ENCODE results near the gene MON1A.

MON1A gene

GRCh38 chr3:49942651-49943050, 13.0 kb upstream of the MON1A start:
- no peak overlapping the region for H2BK12ac ChIP-seq (ENCODE audit: low read length)

GRCh38 chr3:49940667-49941249, 11.1 kb upstream of the MON1A start:
- no CpG with 5 or more reads among the region's 23 CpGs for WGBS (ENCODE audit: extremely low coverage, insufficient coverage, insufficient read length)
- peak overlapping the region; percentile 73 for H3K14ac ChIP-seq (ENCODE audit: low read length)
- peak overlapping the region; percentile 65 for H3K4me2 ChIP-seq (ENCODE audit: low read length)
- no peak overlapping the region for H2BK12ac ChIP-seq (ENCODE audit: low read length)
- peaks cover 0 to 5% of the 10 kb centered on the region in 2 experiments for H3K4me1 ChIP-seq (ENCODE audit: control insufficient read depth in 1 of 2, insufficient read depth in 2 of 2, low read length in 2 of 2)
- H2AK5ac ChIP-seq (ENCODE audit: low read length) = no peak overlapping the region
- H3K36me3 ChIP-seq (ENCODE audit: control insufficient read depth in 1 of 2, insufficient read depth in 2 of 2, low read length in 2 of 2) = peaks cover 0 to under 1% of the 10 kb centered on the region in 2 experiments
- H2BK5ac ChIP-seq (ENCODE audit: low read depth, low read length, poor library complexity) = peak overlapping the region; percentile 20
- peak overlapping the region; percentile 89 for H4K8ac ChIP-seq (ENCODE audit: low read depth, low read length)
- H2BK120ac ChIP-seq (ENCODE audit: insufficient read depth, low read length, poor library complexity) = peak overlapping the region; percentile 40
- H3K18ac ChIP-seq (ENCODE audit: low read length) = peak overlapping the region; percentile 49
- H3K4me3 ChIP-seq (ENCODE audit: low read depth, low read length) = peak overlapping the region; percentile 88
- peak overlapping the region; percentile 95 for H3K4ac ChIP-seq (ENCODE audit: low read depth, low read length)
- H3K23ac ChIP-seq (ENCODE audit: low read length) = no peak overlapping the region
- peak overlapping the region; percentile 28 for H4K91ac ChIP-seq (ENCODE audit: low read depth, low read length)
- peak overlapping the region; percentile 90 for H3K27ac ChIP-seq (ENCODE audit: low read depth, low read length)
- H2AFZ ChIP-seq (ENCODE audit: insufficient read depth, low read length, poor library complexity) = peak overlapping the region; percentile 58
- H3K9ac ChIP-seq (ENCODE audit: low read length) = peak overlapping the region; percentile 95
- peak in 1 of 2 donors; percentile 21 for DNase-seq
- peak overlapping the region; percentile 36 for H4K12ac ChIP-seq (ENCODE audit: low read depth, low read length)
- peaks cover 15% of the 10 kb centered on the region for H3K79me2 ChIP-seq (ENCODE audit: control insufficient read depth, insufficient read depth, low read length, poor library complexity)
- no peaks in the 10 kb centered on the region for H3K9me3 ChIP-seq (ENCODE audit: insufficient read depth, low read depth, low read length)
- no peaks in the 10 kb centered on the region for H3K27me3 ChIP-seq (ENCODE audit: insufficient read depth, low read length)
- H3K79me1 ChIP-seq (ENCODE audit: low read length) = peaks cover 7% of the 10 kb centered on the region

More at GRCh38 chr3:49942651-49943050, 13.0 kb upstream of the MON1A start:
- H2AFZ ChIP-seq (ENCODE audit: insufficient read depth, low read length, poor library complexity) = no peak overlapping the region
- H3K14ac ChIP-seq (ENCODE audit: low read length) = no peak overlapping the region
- H3K9ac ChIP-seq (ENCODE audit: low read length) = no peak overlapping the region
- H2BK5ac ChIP-seq (ENCODE audit: low read depth, low read length, poor library complexity) = no peak overlapping the region
- no peak overlapping the region for H4K12ac ChIP-seq (ENCODE audit: low read depth, low read length)
- peak overlapping the region; percentile 33 for H3K4ac ChIP-seq (ENCODE audit: low read depth, low read length)
- H4K91ac ChIP-seq (ENCODE audit: low read depth, low read length) = no peak overlapping the region
- H3K23ac ChIP-seq (ENCODE audit: low read length) = no peak overlapping the region
- H3K4me2 ChIP-seq (ENCODE audit: low read length) = no peak overlapping the region
- DNase-seq = no peak
- H3K18ac ChIP-seq (ENCODE audit: low read length) = no peak overlapping the region
- no peaks in the 10 kb centered on the region for H3K27me3 ChIP-seq (ENCODE audit: insufficient read depth, low read length)
- H3K79me1 ChIP-seq (ENCODE audit: low read length) = peaks cover 7% of the 10 kb centered on the region
- H3K79me2 ChIP-seq (ENCODE audit: control insufficient read depth, insufficient read depth, low read length, poor library complexity) = peaks cover 19% of the 10 kb centered on the region
- no peak overlapping the region for H4K8ac ChIP-seq (ENCODE audit: low read depth, low read length)
- no peak overlapping the region for H2AK5ac ChIP-seq (ENCODE audit: low read length)
- peaks cover 2 to 3% of the 10 kb centered on the region in 2 experiments for H3K36me3 ChIP-seq (ENCODE audit: control insufficient read depth in 1 of 2, insufficient read depth in 2 of 2, low read length in 2 of 2)
- peaks cover 0 to 5% of the 10 kb centered on the region in 2 experiments for H3K4me1 ChIP-seq (ENCODE audit: control insufficient read depth in 1 of 2, insufficient read depth in 2 of 2, low read length in 2 of 2)
- no peak overlapping the region for H3K27ac ChIP-seq (ENCODE audit: low read depth, low read length)
- H3K4me3 ChIP-seq (ENCODE audit: low read depth, low read length) = no peak overlapping the region
- no peak overlapping the region for H2BK120ac ChIP-seq (ENCODE audit: insufficient read depth, low read length, poor library complexity)
- no CpG with 5 or more reads among the region's 2 CpGs for WGBS (ENCODE audit: extremely low coverage, insufficient coverage, insufficient read length)
- no peaks in the 10 kb centered on the region for H3K9me3 ChIP-seq (ENCODE audit: insufficient read depth, low read depth, low read length)

- peaks cover 0 to 5% of the 10 kb centered on the region in 2 experiments for H3K4me1 ChIP-seq (ENCODE audit: control insufficient read depth in 1 of 2, insufficient read depth in 2 of 2, low read length in 2 of 2)
- peak within 1 kb of the TSS; percentile 21 for H2BK12ac ChIP-seq (ENCODE audit: low read length)
- peak within 1 kb of the TSS; percentile 95 for H3K9ac ChIP-seq (ENCODE audit: low read length)
- no peak within 1 kb of the TSS for H3K23ac ChIP-seq (ENCODE audit: low read length)
- H3K18ac ChIP-seq (ENCODE audit: low read length) = peak within 1 kb of the TSS; percentile 64
- peak within 1 kb of the TSS; percentile 84 for H4K91ac ChIP-seq (ENCODE audit: low read depth, low read length)
- H2AK5ac ChIP-seq (ENCODE audit: low read length) = no peak within 1 kb of the TSS
- H3K4me2 ChIP-seq (ENCODE audit: low read length) = peak within 1 kb of the TSS; percentile 65
- peak; percentile 94 to 97 for DNase-seq
- H3K14ac ChIP-seq (ENCODE audit: low read length) = peak within 1 kb of the TSS; percentile 73
- H3K79me2 ChIP-seq (ENCODE audit: control insufficient read depth, insufficient read depth, low read length, poor library complexity) = peaks cover 15% of the 10 kb centered on the region
- peaks cover 7% of the 10 kb centered on the region for H3K79me1 ChIP-seq (ENCODE audit: low read length)
- H2AFZ ChIP-seq (ENCODE audit: insufficient read depth, low read length, poor library complexity) = peak within 1 kb of the TSS; percentile 89
- H3K9me3 ChIP-seq (ENCODE audit: insufficient read depth, low read depth, low read length) = no peaks in the 10 kb centered on the region
- peak within 1 kb of the TSS; percentile 89 for H4K8ac ChIP-seq (ENCODE audit: low read depth, low read length)
- H3K4me3 ChIP-seq (ENCODE audit: low read depth, low read length) = peak within 1 kb of the TSS; percentile 88
- peak within 1 kb of the TSS; percentile 95 for H3K4ac ChIP-seq (ENCODE audit: low read depth, low read length)
- peak within 1 kb of the TSS; percentile 63 for H2BK120ac ChIP-seq (ENCODE audit: insufficient read depth, low read length, poor library complexity)
- no CpG with 5 or more reads among the region's 74 CpGs for WGBS (ENCODE audit: extremely low coverage, insufficient coverage, insufficient read length)
- peak within 1 kb of the TSS; percentile 76 for H4K12ac ChIP-seq (ENCODE audit: low read depth, low read length)
- H2BK5ac ChIP-seq (ENCODE audit: low read depth, low read length, poor library complexity) = peak within 1 kb of the TSS; percentile 44
- H3K27me3 ChIP-seq (ENCODE audit: insufficient read depth, low read length) = no peaks in the 10 kb centered on the region
- H3K27ac ChIP-seq (ENCODE audit: low read depth, low read length) = peak within 1 kb of the TSS; percentile 90
- H3K36me3 ChIP-seq (ENCODE audit: control insufficient read depth in 1 of 2, insufficient read depth in 2 of 2, low read length in 2 of 2) = no peaks in the 10 kb centered on the region
Measured at GRCh38 chr3:49939858-49940666, 10.5 kb upstream of the MON1A start, which contains the start of gene RBM6. Gene RBM6 (plus strand): TSS chr3:49940150. CDS start chr3:49962642, 22,492 bp downstream.

GRCh38 chr3:49937090-49937489, 7.5 kb upstream of the MON1A start:
- Histone ChIP-seq H2AK5ac (ENCODE audit: low read length) (no peak overlapping the region), H3K9ac (ENCODE audit: low read length) (no peak overlapping the region), H3K18ac (ENCODE audit: low read length) (no peak overlapping the region), H4K91ac (ENCODE audit: low read depth, low read length) (no peak overlapping the region), H3K14ac (ENCODE audit: low read length) (no peak overlapping the region), H3K23ac (ENCODE audit: low read length) (no peak overlapping the region), H4K12ac (ENCODE audit: low read depth, low read length) (no peak overlapping the region), H3K4ac (ENCODE audit: low read depth, low read length) (no peak overlapping the region), H3K4me3 (ENCODE audit: low read depth, low read length) (no peak overlapping the region), H3K4me2 (ENCODE audit: low read length) (no peak overlapping the region), H4K8ac (ENCODE audit: low read depth, low read length) (no peak overlapping the region), H2BK120ac (ENCODE audit: insufficient read depth, low read length, poor library complexity) (no peak overlapping the region), H3K4me1 (ENCODE audit: control insufficient read depth in 1 of 2, insufficient read depth in 2 of 2, low read length in 2 of 2) (peaks cover 0 to 5% of the 10 kb centered on the region in 2 experiments), H2AFZ (ENCODE audit: insufficient read depth, low read length, poor library complexity) (no peak overlapping the region), H2BK5ac (ENCODE audit: low read depth, low read length, poor library complexity) (no peak overlapping the region), H3K9me3 (ENCODE audit: insufficient read depth, low read depth, low read length) (no peaks in the 10 kb centered on the region), H2BK12ac (ENCODE audit: low read length) (no peak overlapping the region), H3K79me1 (ENCODE audit: low read length) (peaks cover 7% of the 10 kb centered on the region), H3K27ac (ENCODE audit: low read depth, low read length) (no peak overlapping the region), H3K27me3 (ENCODE audit: insufficient read depth, low read length) (no peaks in the 10 kb centered on the region), H3K79me2 (ENCODE audit: control insufficient read depth, insufficient read depth, low read length, poor library complexity) (peaks cover 10% of the 10 kb centered on the region), H3K36me3 (ENCODE audit: control insufficient read depth in 1 of 2, insufficient read depth in 2 of 2, low read length in 2 of 2) (no peaks in the 10 kb centered on the region)
- no CpG with 5 or more reads among the region's 3 CpGs for whole genome bisulfite sequencing (ENCODE audit: extremely low coverage, insufficient coverage, insufficient read length)
- DNase-seq = no peak
